AG09309 (cell line): Measurements from ENCODE around the gene TREML2.

Experiments
- DNase-seq: peaks from one replicate; pipeline ENCODE4 v3.0.0-alpha.2; 2010; ENCODE audit warnings: low read depth
- H3K4me3 ChIP-seq: 2 replicates; pipeline ENCODE4 v1.5.1; 2011; ENCODE audit warnings: mild to moderate bottlenecking, low read depth, low read length, moderate library complexity; ENCODE audit not compliant: control insufficient read depth
- TF ChIP-seq, protein P1 (sequence below): IDR thresholded peaks from 2 replicates; pipeline ENCODE4 v1.5.1; 2011; ENCODE audit warnings: mild to moderate bottlenecking, low read depth, low read length, inconsistent platforms; ENCODE audit not compliant: insufficient read depth, control insufficient read depth; ENCODE audit errors: missing control alignments

The TREML2 gene

DNA sequence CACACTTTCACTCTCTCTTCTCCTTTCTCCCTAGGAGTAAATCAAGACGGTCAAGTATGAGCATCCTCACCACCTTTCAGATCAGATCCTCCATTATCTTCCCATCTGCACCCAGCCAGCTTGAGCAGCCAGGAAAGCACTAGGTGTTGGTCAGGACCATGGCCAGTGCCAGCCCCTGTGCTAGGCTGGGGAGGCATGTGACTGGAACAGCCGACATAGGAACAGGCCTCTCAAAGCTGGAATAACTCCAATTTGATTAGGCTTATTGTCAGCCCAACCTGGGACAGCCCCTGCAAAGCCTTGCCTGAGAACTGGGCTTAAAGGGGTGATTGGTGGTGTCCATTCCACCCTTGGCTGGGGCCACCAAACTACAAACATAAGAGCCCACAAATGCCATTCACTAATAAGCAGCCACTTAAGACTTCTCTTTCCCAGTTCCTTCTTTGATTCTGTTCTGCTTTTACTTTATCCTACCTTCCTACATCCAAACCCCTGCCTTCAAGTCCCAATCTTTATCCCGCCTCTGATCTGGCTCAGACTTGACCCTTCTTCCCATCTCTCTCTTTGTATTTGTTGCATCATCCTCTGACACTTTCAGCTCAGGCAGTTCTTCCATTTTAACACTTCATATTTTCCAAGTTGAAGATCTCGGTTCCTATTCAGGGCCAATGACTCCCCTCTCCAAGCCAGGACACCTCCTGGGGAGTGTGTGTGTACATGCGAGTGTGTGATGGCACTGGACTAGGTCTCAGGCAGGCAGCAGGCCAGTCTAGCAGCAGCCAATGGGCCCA, 33.6 kb downstream of the TREML2 start:
- H3K4me3 ChIP-seq, result no peak overlapping the region
- no peak for DNase-seq
- TF ChIP-seq, protein P1, sequence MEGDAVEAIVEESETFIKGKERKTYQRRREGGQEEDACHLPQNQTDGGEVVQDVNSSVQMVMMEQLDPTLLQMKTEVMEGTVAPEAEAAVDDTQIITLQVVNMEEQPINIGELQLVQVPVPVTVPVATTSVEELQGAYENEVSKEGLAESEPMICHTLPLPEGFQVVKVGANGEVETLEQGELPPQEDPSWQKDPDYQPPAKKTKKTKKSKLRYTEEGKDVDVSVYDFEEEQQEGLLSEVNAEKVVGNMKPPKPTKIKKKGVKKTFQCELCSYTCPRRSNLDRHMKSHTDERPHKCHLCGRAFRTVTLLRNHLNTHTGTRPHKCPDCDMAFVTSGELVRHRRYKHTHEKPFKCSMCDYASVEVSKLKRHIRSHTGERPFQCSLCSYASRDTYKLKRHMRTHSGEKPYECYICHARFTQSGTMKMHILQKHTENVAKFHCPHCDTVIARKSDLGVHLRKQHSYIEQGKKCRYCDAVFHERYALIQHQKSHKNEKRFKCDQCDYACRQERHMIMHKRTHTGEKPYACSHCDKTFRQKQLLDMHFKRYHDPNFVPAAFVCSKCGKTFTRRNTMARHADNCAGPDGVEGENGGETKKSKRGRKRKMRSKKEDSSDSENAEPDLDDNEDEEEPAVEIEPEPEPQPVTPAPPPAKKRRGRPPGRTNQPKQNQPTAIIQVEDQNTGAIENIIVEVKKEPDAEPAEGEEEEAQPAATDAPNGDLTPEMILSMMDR, result no peak

DNA sequence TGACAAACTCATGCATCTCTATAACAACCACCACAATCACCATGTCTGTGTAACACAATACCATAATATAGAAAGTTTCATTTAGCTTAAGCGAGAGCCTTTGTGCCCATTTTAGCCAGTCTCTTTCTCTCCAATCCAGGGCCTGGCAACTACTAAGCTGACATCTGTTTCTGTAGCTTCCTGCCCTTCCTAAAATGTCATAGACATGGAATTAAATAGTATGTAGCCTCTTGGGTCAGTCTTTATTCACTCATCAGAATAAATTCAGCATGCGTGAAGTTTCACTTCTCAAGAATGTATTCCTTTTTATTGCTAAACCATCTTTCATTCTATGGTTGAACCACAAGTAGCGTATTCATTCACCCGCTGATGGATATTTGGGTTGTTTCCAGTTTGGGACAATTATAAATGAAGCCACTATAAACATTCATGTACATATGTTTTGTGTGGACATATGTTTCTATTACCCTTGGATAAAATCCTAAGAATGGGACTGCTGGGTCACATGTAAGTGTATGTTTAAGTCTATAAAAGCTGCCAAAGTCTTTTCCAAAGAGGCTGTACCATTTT, 36.3 kb downstream of the TREML2 start:
- no peak overlapping the region for H3K4me3 ChIP-seq
- DNase-seq, result no peak
- TF ChIP-seq, protein P1, result no peak

DNA sequence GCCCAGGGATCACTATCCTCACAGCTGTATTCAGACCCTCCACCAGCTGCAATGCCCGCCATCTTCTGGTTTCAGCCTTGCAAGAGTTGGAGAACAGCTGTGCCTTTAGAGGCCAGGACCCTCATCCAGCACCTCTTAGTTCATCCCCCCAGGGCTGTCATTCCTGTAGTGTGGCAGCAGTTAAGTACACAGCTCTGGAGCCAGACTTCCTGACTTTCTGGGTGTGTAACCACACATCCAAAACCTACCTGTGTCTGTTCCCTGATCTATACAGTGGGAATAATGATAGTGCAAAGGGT, 37.6 kb downstream of the TREML2 start:
- no peak overlapping the region for H3K4me3 ChIP-seq
- DNase-seq, result no peak
- TF ChIP-seq, protein P1, result no peak

DNA sequence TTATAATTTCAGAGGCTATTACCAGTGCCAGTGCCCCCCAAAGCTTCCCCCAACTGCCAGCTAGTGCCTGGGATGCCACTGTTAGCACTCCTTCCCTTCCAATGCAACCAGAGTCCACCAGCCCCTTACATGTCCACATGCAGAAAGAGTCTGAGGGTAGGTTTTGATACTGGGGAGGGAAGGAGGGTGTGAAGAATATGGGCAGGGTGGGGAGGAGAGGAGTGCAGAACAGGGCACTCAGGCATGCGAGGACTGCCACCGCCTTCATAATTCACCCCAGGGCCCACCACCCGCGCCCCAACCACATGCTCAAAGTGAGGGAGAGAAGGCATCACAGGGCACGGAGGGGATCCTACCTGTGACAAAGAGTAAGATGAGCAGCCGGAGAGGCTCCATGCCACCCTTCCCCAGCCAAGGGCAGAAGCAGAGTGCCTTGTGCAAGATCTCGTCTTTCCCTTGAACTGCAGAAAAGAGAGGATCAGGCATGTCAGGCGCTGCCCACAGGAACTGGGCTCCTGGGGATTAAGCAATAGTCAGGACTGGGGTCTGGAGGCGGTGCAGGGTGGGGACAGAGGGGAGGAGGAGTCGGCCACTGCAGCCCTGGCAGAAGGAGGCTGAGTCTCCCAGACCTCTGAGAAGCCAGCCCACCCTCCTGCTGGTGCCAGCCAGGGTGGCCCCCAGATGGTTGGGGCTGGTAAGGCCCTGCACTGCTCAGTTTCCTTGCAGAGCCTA, 38.1 kb downstream of the TREML2 start, which contains the start of gene TREM2:
Gene TREM2 (minus strand): TSS at position 430 of the 732 bp plus-strand sequence. CDS start 34 bp downstream, at position 396.
- TF ChIP-seq, protein P1, result no peak
- DNase-seq, result no peak

DNA sequence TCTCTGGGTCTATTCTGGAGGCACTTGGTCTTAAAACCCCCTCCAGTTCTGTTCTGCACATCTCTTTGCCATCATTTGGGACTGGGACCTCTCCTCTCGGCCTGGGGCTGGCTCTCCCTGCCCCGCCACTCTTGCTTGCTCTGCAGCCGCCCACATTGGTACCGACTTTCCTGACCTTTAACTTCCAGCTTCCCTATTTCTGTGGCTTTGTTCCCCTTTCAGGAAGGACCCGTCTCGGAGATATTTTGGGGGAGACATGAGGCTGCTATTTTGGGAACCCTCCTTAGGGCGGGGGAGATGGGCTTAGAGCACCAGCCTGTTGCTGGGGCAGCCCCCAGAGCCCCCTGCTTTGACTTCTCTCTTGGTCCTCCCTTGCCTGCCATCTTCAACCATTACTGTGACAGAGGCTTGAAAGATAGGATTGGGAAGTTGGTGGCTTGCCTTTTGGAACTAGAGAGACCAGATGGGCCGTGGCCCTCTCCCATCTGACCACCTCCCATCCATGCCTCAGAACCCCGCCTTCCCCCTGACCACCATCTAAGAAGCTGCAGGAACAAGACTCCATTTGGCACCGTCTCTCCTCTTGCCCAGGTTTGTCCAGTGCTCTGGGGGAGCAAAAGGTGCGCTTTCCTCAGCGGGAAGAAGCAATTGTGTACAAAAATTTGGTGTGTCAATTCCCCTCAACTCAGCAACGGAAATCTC, 38.9 kb downstream of the TREML2 start:
- TF ChIP-seq, protein P1, result no peak
- no peak overlapping the region for H3K4me3 ChIP-seq
- DNase-seq, result no peak

More for the DNA sequence above, 38.1 kb downstream of the TREML2 start, which contains the start of gene TREM2:
- no peak within 1 kb of the TSS for H3K4me3 ChIP-seq

DNA sequence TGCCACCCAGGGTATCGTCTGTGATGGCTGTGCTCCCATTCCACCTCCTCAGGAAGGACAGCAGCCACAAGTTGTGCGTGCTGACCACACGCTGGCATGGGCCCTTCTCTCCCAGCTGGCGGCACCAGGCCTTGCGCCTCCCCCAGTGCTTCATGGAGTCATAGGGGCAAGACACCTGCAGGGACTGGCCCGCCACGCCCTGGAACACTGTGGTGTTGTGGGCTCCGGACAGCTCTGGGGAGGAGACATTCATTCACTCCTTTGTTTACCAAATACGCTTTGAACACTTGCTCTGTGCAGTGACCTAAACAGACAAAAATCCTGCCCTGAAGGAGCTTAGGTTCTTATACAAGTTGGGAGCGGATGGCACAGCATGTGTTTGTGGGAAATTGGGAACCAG, 39.6 kb downstream of the TREML2 start:
- DNase-seq, result no peak
- TF ChIP-seq, protein P1, result no peak
- H3K4me3 ChIP-seq, result no peak overlapping the region
